IMR-90 (cell line): ENCODE data around the gene ALK. TPM values are rescaled to one million over a fixed set of nuclear protein-coding genes. Genes with fewer than 3 reads are reported as not detected.

Source experiments
- ATAC-seq: fragments of 200-7000 bp; cut with Tn5 transposase; 2 replicates; pipeline ENCODE4 v1.9.1; 2020; ENCODE audit warnings: low read depth, mild to moderate bottlenecking, moderate library complexity
- BruUV-seq: library from RNA; stranded (reverse); fragments of 400-500 nt; replicated peaks from 2 replicates; lab custom pipeline; 2021; lab: Mats Ljungman, UMichigan
- CTCF ChIA-PET: fragments of 300-600 bp; formaldehyde crosslinking; extraction: SDS; loops from one replicate; lab custom pipeline; 2021; ENCODE audit warnings: antibody characterized with exemption; lab: Yijun Ruan, JAX
- POLR2A ChIA-PET: fragments of 300-600 bp; sonication (Branson Sonifier 250); formaldehyde crosslinking; loops from one replicate; lab custom pipeline; 2022; ENCODE audit warnings: antibody characterized with exemption; ENCODE audit not compliant: unreplicated experiment; lab: Charles Lee
- DNase-seq: peaks from one replicate; pipeline ENCODE4 v3.0.0; 2013
- H2AFZ ChIP-seq: replicated peaks from 2 replicates; pipeline ENCODE3; 2013; ENCODE audit warnings: low read length, mild to moderate bottlenecking; ENCODE audit not compliant: poor library complexity
- H2AK5ac ChIP-seq: 2 replicates; pipeline ENCODE4 v1.6.1; 2013; ENCODE audit warnings: low read depth, low read length, inconsistent platforms
- H2AK9ac ChIP-seq: replicated peaks from 2 replicates; pipeline ENCODE3; 2013; ENCODE audit warnings: mild to moderate bottlenecking, low read depth, low read length, moderate library complexity; ENCODE audit not compliant: poor library complexity
- H2BK120ac ChIP-seq: 2 replicates; pipeline ENCODE4 v1.6.1; 2013; ENCODE audit warnings: low read depth, low read length, inconsistent platforms
- H2BK15ac ChIP-seq: 3 replicates; pipeline ENCODE4 v1.6.1; 2013; ENCODE audit warnings: low read depth, low read length, inconsistent platforms
- H2BK20ac ChIP-seq: 2 replicates; pipeline ENCODE4 v1.6.1; 2013; ENCODE audit warnings: low read depth, mild to moderate bottlenecking, inconsistent platforms, low read length, moderate library complexity
- H2BK5ac ChIP-seq: 2 replicates; pipeline ENCODE4 v1.6.1; 2013; ENCODE audit warnings: mild to moderate bottlenecking, low read depth, low read length, inconsistent platforms; ENCODE audit not compliant: poor library complexity, severe bottlenecking
- H3K14ac ChIP-seq: replicated peaks from 2 replicates; pipeline ENCODE4 v1.6.1; 2013; ENCODE audit warnings: low read depth, low read length, inconsistent platforms
- H3K18ac ChIP-seq: 2 replicates; pipeline ENCODE4 v1.6.1; 2013; ENCODE audit warnings: low read depth, low read length, control low read depth
- H3K23ac ChIP-seq: 2 replicates; pipeline ENCODE4 v1.6.1; 2013; ENCODE audit warnings: low read depth, low read length, inconsistent platforms
- H3K27ac ChIP-seq: 2 replicates; pipeline ENCODE4 v1.5.1; 2013; ENCODE audit warnings: mild to moderate bottlenecking, control low read depth, low read length; ENCODE audit not compliant: insufficient read depth
- H3K27me3 ChIP-seq: 2 replicates; pipeline ENCODE4 v1.6.1; 2013; ENCODE audit warnings: low read length; ENCODE audit not compliant: control insufficient read depth, insufficient read depth
- H3K36me3 ChIP-seq: 2 replicates; pipeline ENCODE4 v1.6.1; 2013; ENCODE audit warnings: low read length, mixed read lengths; ENCODE audit not compliant: control insufficient read depth, insufficient read depth
- H3K4ac ChIP-seq: 2 replicates; pipeline ENCODE4 v1.6.1; 2013; ENCODE audit warnings: low read depth, low read length, inconsistent platforms
- H3K4me1 ChIP-seq: 2 replicates; pipeline ENCODE4 v1.6.1; 2013; ENCODE audit warnings: low read length, mixed read lengths; ENCODE audit not compliant: control insufficient read depth, insufficient read depth
- H3K4me2 ChIP-seq: 2 replicates; pipeline ENCODE4 v1.6.1; 2013; ENCODE audit warnings: low read depth, mild to moderate bottlenecking, control low read depth, low read length, moderate library complexity
- H3K4me3 ChIP-seq: 2 replicates; pipeline ENCODE4 v1.5.1; 2013; ENCODE audit warnings: low read depth, mild to moderate bottlenecking, control low read depth, low read length, moderate library complexity; ENCODE audit not compliant: insufficient read depth
- H3K56ac ChIP-seq: 2 replicates; pipeline ENCODE4 v1.6.1; 2013; ENCODE audit warnings: low read length, inconsistent platforms; ENCODE audit not compliant: insufficient read depth; ENCODE audit errors: extremely low read depth
- H3K79me1 ChIP-seq, 2 experiments: 2 replicates each; pipeline ENCODE4 v1.6.1; 2013; ENCODE audit warnings: low read length in 2 of 2, inconsistent platforms in 1 of 2, low read depth in 1 of 2
- H3K9ac ChIP-seq: 2 replicates; pipeline ENCODE4 v1.6.1; 2013; ENCODE audit warnings: low read depth, low read length, control low read depth
- H3K9me1 ChIP-seq: 2 replicates; pipeline ENCODE4 v1.6.1; 2013; ENCODE audit warnings: low read length, inconsistent platforms; ENCODE audit not compliant: insufficient read depth
- H3K9me3 ChIP-seq: 2 replicates; pipeline ENCODE4 v1.6.1; 2013; ENCODE audit warnings: low read length; ENCODE audit not compliant: control insufficient read depth, insufficient read depth
- H4K20me1 ChIP-seq: 2 replicates; pipeline ENCODE4 v1.6.1; 2013; ENCODE audit warnings: low read length, inconsistent platforms; ENCODE audit not compliant: insufficient read depth
- H4K5ac ChIP-seq: 2 replicates; pipeline ENCODE4 v1.6.1; 2013; ENCODE audit warnings: mild to moderate bottlenecking, low read depth, low read length, control low read depth
- H4K8ac ChIP-seq, 2 experiments: 2 replicates each; pipeline ENCODE4 v1.6.1; 2013; ENCODE audit warnings: low read depth in 2 of 2, low read length in 2 of 2, control low read depth in 1 of 2, inconsistent platforms in 1 of 2
- H4K91ac ChIP-seq: 2 replicates; pipeline ENCODE4 v1.6.1; 2013; ENCODE audit warnings: low read depth, low read length, inconsistent platforms; ENCODE audit not compliant: insufficient read depth
- BHLHE40 ChIP-seq: fragments of 150-350 bp; IDR thresholded peaks from 2 replicates; pipeline ENCODE4 v1.6.1; 2016; ENCODE audit warnings: mild to moderate bottlenecking, low read depth, low read length
- CEBPB ChIP-seq: IDR thresholded peaks from 2 replicates; pipeline ENCODE4 v1.6.1; 2012; ENCODE audit warnings: low read depth, low read length, improper control_type of control experiment
- CHD1 ChIP-seq: IDR thresholded peaks from 2 replicates; pipeline ENCODE4 v1.6.1; 2012; ENCODE audit warnings: low read depth, low read length, improper control_type of control experiment
- CTCF ChIP-seq: conservative IDR thresholded peaks from 2 replicates; pipeline ENCODE4 v1.5.1; 2012; ENCODE audit warnings: mild to moderate bottlenecking, low read depth, low read length, improper control_type of control experiment
- ELK1 ChIP-seq: fragments of 150-350 bp; IDR thresholded peaks from 2 replicates; pipeline ENCODE4 v1.6.1; 2016; ENCODE audit warnings: low read depth, mild to moderate bottlenecking, low read length, moderate library complexity, borderline replicate concordance
- MAFK ChIP-seq: IDR thresholded peaks from 2 replicates; pipeline ENCODE4 v1.6.1; 2012; ENCODE audit warnings: low read depth, low read length, improper control_type of control experiment
- MAZ ChIP-seq: IDR thresholded peaks from 2 replicates; pipeline ENCODE4 v1.6.1; 2012; ENCODE audit warnings: low read depth, mild to moderate bottlenecking, low read length, improper control_type of control experiment, moderate library complexity, borderline replicate concordance
- NFE2L2 ChIP-seq: fragments of 150-350 bp; IDR thresholded peaks from 2 replicates; pipeline ENCODE4 v1.6.1; 2016; ENCODE audit warnings: low read depth, mild to moderate bottlenecking, low read length
- POLR2A ChIP-seq: IDR thresholded peaks from 2 replicates; pipeline ENCODE4 v1.6.1; 2012; ENCODE audit warnings: mild to moderate bottlenecking, low read depth, low read length
- RAD21 ChIP-seq: IDR thresholded peaks from 2 replicates; pipeline ENCODE4 v1.6.1; 2012; ENCODE audit warnings: low read length, improper control_type of control experiment
- RCOR1 ChIP-seq: IDR thresholded peaks from 2 replicates; pipeline ENCODE4 v1.6.1; 2012; ENCODE audit warnings: mild to moderate bottlenecking, low read length, improper control_type of control experiment; ENCODE audit not compliant: insufficient replicate concordance
- RFX5 ChIP-seq: IDR thresholded peaks from 2 replicates; pipeline ENCODE4 v1.8.0; 2012; ENCODE audit warnings: low read depth, mild to moderate bottlenecking, low read length, moderate library complexity
- SMC3 ChIP-seq: fragments of 150-350 bp; IDR thresholded peaks from 2 replicates; pipeline ENCODE4 v1.6.1; 2016; ENCODE audit warnings: low read depth, mild to moderate bottlenecking, antibody characterized with exemption, low read length, moderate library complexity
- WGBS, 2 experiments: methylation state at CpG; one replicate each; pipeline versions ENCODE4 v1.1.5 to v1.1.7; 2013; ENCODE audit warnings: missing lambda C conversion rate in 2 of 2; ENCODE audit not compliant: insufficient read length in 1 of 2; ENCODE audit errors: extremely low coverage in 2 of 2; 5-methylcytosine and 5-hydroxymethylcytosine counted together
- dilution Hi-C: fragments of 300-500 bp; cut with HindIII; formaldehyde crosslinking; loops from one replicate; pipeline ENCODE4 v1.14.3; 2018; ENCODE audit warnings: low sequenced_read_pairs; ENCODE audit not compliant: unreplicated experiment
- in situ Hi-C: fragments of 300-500 bp; cut with MboI; formaldehyde crosslinking; loops from 3 replicates; pipeline ENCODE4 v1.14.3; 2019; ENCODE audit warnings: low sequenced_read_pairs, inconsistent platforms, mixed read lengths
- intact Hi-C: fragments of 100-400 bp; cut with micrococcal nuclease; formaldehyde crosslinking; loops from 2 replicates; pipeline ENCODE4 v1.10.0; 2022
- polyA plus RNA-seq, 3 experiments: library from polyadenylated mRNA; depleted of rRNA; stranded (reverse); fragments of >200 nt; gene quantifications; 2 replicates each; pipeline ENCODE4 v1.2.3, GENCODE V29; 2012; ENCODE audit warnings: low replicate concordance in 1 of 3
- total RNA-seq: library from RNA; depleted of rRNA; stranded (reverse); fragments of >200 nt; gene quantifications from 2 replicates; pipeline ENCODE4 v1.2.3, GENCODE V29; 2012
- TF ChIP-seq, protein P1 (sequence below): fragments of 150-350 bp; IDR thresholded peaks from 2 replicates; pipeline ENCODE4 v1.6.1; 2017; ENCODE audit warnings: mild to moderate bottlenecking, antibody characterized with exemption, low read length, low read depth

Gene ALK
- total and polyA plus RNA-seq, 2 of the 4 experiments (the other 2 are of a cell fraction) = not detected

GRCh38 chr2:29620890-29621289 lies 300.5 kb downstream of the ALK start:
- Histone ChIP-seq H2AFZ (no peak overlapping the region), H2AK5ac (no peak overlapping the region), H3K79me1 (no peaks in the 10 kb centered on the region), H3K27ac (no peak overlapping the region), H4K91ac (no peak overlapping the region), H3K27me3 (no peaks in the 10 kb centered on the region), H3K36me3 (no peaks in the 10 kb centered on the region), H3K4me1 (no peaks in the 10 kb centered on the region), H3K4ac (no peak overlapping the region), H3K56ac (no peak overlapping the region), H2BK15ac (no peak overlapping the region), H3K18ac (no peak overlapping the region), H4K5ac (no peak overlapping the region), H3K9me1 (no peaks in the 10 kb centered on the region), H3K4me2 (no peak overlapping the region), H4K20me1 (no peaks in the 10 kb centered on the region), H3K23ac (no peak overlapping the region), H2AK9ac (no peak overlapping the region), H3K4me3 (no peak overlapping the region), H3K9me3 (no peaks in the 10 kb centered on the region), H4K8ac (no peak overlapping the region), H3K14ac (no peak overlapping the region), H2BK20ac (no peak overlapping the region), H3K9ac (no peak overlapping the region), H2BK120ac (no peak overlapping the region), H2BK5ac (no peak overlapping the region)
- whole genome bisulfite sequencing, 2 experiments = no CpG with 5 or more reads among the region's 1 CpG
- no TSS peak for BruUV-seq
- TF ChIP-seq ELK1 (no peak), CEBPB (no peak), MAFK (no peak), SMC3 (no peak), RCOR1 (no peak), CTCF (no peak), MAZ (no peak), BHLHE40 (no peak), CHD1 (no peak), RAD21 (no peak), NFE2L2 (no peak), POLR2A (no peak), RFX5 (no peak)
- TF ChIP-seq, protein P1, sequence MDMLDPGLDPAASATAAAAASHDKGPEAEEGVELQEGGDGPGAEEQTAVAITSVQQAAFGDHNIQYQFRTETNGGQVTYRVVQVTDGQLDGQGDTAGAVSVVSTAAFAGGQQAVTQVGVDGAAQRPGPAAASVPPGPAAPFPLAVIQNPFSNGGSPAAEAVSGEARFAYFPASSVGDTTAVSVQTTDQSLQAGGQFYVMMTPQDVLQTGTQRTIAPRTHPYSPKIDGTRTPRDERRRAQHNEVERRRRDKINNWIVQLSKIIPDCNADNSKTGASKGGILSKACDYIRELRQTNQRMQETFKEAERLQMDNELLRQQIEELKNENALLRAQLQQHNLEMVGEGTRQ = no peak
- no peak for ATAC-seq
- ChIA-PET CTCF (no interaction called here), POLR2A (no interaction called here)
- in situ Hi-C loops (no loop called here), intact Hi-C loops (no loop called here), dilution Hi-C loops (no loop called here)
- peak; percentile 9 for DNase-seq
